SIG-M5 (cell line): Measurements from ENCODE around the gene TLK2.
"Not testable (repeated sequence)": the region's sequence is repeated elsewhere in the genome, so short reads cannot be mapped to it uniquely, and the experiment has no call there.

ENCODE experiments used
- DNase-seq: peaks from one replicate; lab custom pipeline; 2025; lab: John Stamatoyannopoulos, UW

Gene TLK2

GRCh38 chr17:62478424-62478879 lies at the start of gene TLK2:
Gene TLK2 (plus strand): TSS chr17:62478825. CDS start chr17:62481126, 2,301 bp downstream.
- DNase-seq, result no peak

DNA sequence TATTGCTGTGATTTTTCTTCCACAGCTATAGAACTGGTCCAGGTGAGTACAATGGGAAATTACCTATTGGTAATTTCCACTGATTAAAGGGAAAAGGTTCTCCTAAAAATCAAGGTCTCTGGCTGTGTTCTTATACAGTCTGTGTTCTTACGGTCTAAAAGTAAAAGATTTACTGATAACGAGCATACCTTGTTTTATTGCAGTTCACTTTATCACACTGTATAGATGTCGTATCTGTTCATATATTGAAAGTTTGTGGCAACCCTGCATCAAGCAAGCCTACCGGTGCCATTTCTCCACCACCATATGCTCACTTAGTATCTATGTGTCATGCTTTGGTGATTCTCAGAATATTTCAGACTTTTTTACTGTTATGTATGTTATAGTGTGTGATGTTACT lies 43.4 kb upstream of the TLK2 start:
- DNase-seq, result not testable (repeated sequence)

DNA sequence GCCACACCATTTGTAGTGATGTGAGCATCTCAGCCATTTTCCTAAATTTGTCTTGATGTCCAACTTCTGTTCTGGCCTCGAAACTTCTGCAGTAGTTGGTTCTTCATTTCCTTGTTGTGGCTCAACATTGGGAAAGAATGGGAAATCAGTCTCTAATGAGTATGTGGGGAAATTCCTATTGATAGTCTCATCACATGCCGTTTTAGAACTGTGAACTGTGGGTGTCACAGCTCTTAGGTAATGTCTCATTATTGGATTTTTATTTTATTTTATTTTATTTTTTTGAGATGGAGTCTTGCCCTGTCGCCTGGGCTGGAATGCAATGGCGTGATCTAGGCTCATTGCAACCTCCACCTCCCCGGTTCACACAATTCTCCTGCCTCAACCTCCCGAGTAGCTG lies 37.4 kb upstream of the TLK2 start:
- DNase-seq, result not testable (repeated sequence)

GRCh38 chr17:62444063-62444462 lies 34.6 kb upstream of the TLK2 start:
- no peak for DNase-seq

GRCh38 chr17:62445791-62446190 lies 32.8 kb upstream of the TLK2 start:
- not testable (repeated sequence) for DNase-seq

GRCh38 chr17:62452195-62452594 lies 26.4 kb upstream of the TLK2 start:
- not testable (repeated sequence) for DNase-seq

DNA sequence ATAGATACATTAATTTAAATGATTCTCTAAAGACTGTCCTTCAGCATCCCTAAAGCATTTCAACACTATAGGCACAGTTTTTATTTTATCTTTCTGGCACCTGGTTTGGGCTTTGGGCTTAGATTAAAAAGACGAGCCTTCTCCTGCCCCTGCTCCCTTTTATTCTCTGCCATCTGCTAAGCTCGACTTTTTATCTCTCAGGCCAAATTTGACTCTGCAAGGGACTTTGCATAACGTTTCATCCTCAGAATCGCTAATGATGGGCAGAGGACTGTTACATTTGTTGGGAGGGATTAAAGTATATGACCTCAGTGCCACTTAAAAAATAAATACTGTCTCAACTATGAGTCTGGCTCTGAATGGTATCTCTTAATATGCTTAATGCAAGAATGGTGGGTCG lies 25.6 kb upstream of the TLK2 start:
- DNase-seq, result not testable (repeated sequence)

DNA sequence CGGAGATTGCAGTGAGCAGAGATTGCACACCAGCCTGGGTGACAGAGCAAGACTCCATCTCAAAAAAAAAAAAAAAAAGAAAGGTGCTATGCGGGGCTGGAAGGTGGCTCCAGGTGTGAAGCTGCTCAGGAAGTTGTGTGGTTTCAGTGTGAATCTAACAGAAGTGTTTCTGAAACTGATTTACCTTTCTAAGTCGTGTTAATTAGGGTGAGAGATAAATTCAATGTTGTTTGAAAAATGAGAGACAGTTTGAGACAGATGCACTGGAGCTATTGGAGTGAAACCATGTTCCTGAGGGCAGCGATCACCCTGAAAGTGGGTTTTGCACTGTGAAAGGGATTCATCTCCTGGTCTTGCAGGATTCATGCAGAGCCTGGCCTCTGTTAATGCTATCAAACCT lies 25.0 kb upstream of the TLK2 start:
- not testable (repeated sequence) for DNase-seq

DNA sequence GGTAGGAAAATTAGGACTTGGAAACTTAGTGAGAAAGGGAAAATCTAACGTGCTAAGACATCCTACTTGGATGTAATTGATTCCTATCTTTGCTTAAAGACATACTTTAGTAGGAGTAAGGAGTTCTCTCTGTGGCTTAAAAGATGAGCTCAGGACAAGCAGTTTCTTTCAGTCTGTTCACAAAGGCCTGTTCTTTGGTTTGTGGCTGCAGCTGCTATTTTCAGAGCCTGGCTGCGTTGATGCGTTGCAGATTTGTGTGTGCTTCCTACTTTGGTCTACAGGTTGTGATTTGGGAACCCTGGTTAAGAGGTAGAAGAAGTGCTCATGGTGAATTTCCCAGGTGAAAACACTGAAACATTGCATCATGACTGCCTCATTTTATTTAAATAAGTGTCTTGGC lies 24.5 kb upstream of the TLK2 start:
- not testable (repeated sequence) for DNase-seq

DNA sequence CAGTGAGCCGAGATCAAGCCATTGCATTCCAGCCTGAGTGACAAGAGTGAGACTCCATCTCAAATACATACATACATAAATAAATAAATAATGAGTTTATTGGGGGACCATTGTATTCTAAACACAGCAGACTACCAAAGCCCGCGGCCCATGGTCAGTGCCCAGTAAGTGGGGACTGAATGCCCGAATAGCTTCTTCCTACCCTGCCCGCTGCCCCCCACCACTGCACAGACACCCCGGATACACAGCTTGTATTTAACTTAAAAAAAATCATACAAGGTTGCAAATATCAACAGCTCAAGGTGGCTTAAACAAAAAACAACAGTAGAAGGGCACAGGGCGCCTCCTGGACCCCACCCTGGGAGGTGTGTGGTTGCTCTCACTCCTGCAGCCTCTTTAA lies 22.6 kb upstream of the TLK2 start:
- DNase-seq, result no peak

DNA sequence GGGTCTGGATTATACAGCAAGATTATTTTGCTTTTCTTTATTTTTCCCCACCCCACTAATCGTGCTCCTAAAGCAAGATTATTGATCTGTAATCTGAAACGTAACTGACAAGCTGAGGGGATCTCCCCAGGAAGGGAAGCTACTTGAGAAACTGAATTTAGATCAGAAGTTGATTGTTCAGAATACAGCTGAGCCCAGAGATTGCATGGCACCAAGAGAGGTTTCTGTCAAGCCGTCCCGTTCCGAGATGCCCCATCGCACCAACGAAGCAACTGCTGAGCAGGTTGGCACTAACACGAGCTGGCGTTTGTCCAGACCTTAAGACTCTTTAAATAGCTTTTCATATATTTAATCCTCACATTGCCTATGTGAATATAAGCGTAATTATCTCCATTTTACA lies 20.1 kb upstream of the TLK2 start:
- not testable (repeated sequence) for DNase-seq

DNA sequence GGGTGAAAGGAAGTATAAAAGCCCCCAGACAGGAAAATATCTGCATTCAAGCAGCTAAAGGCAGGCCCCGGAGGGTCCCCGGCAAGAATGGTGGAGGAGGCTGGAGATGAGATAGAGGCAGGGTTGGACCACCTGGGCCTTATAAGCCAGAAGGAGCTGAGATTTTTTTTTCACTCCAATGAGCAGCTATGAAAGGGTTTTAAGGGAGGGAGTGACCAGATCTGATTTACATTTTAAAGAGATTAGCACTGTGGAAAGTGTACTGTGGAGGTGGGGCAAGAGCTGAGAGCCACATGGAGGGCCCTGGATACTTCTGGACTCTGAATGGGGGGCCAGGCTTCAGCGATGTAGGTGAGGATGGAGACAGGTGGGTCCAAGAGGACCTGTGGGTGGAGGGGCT lies 14.2 kb upstream of the TLK2 start:
- not testable (repeated sequence) for DNase-seq

- not testable (repeated sequence) for DNase-seq
Observed at GRCh38 chr17:62465271-62465670, 13.4 kb upstream of the TLK2 start.

- DNase-seq, result not testable (repeated sequence)
Observed at GRCh38 chr17:62470666-62471379, 7.8 kb upstream of the TLK2 start.

DNA sequence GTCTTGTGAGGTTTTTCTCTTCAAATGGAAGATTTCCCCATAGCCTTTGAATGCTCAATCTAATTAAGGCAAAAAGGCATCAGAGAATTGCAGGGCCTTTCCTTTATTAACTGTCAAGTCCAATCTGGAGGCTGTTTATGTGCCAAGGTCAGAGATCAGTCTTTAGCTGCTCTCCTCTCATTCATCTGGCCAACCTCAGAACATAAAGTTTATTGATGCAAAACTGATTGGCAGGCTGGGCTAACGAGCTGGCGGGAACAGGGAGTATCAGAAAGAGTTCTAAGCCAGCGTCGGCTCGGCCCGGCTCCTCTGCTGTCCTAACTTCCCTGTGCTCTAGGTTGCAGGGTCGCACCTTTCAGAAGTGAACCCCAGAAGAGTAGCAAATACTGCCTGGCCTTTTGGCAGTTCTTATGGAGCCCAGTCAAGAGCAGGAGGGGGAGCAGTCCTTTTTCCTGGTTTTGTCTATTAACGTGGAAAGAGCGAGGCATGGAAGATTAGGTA lies 7.2 kb upstream of the TLK2 start:
- not testable (repeated sequence) for DNase-seq

DNA sequence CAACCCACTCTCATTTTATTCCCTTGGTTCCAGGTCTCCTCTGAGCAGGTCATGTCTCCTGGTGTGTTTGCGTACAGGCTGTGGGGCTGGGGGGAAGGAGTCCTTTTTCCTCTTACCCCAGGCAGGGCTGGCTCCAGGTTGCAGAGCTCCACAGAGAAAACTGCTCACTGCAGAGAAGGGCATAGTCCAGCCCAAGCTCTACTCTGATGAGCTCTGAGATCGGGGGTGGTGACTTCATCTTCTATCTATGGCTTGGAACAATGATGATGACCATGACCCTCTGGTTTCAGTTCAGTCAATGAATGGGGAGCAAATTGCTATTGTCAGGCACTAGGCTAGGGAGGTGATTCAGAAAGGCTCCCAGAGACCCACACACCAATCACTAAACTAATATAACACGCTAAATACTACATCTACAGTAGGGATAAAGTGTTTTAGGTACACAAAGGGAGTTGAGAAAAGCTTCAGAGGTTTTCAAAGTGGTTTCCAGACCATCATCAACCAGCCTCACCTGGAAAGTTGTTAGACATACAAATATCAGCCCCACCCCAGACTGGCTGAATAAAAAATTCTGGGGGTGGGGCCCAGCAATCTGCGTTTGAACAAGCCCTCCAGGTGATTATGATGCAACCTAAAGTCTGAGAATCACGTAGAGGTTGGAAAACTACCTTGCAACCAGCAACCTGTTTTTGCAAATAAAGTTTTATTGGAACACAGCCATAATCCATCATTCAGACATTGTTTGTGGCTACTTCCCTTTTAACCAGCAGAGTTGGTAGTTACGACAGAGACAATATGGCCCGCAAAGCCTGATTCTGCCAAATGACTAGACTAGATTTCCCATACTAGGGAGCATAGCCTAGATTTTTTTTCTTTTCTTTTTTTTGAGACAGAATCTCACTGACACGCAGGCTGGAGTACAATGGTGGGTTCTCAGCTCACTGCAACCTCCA lies 5.3 kb upstream of the TLK2 start:
- not testable (repeated sequence) for DNase-seq

DNA sequence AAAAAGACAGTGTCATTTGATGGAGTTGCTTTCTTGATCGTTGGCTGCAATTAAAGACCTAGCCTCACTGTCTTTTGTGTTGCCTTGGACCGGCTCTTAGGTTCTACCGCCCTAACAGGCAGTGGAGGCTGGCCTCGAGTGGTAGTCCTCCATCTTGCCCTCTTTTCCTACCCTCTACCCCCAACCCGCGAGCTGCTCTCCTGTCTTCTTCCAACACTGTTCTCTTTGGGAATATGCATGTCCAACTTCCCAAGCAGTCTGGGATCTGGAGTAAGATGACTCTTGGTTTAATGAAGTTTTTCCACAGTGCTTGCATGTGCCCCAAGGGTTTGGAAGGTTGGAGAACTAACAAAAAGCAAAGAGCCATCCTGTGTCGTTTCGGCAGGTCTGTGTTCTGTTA lies 1.5 kb upstream of the TLK2 start:
- not testable (repeated sequence) for DNase-seq

GRCh38 chr17:62477718-62478408 lies 762 bp upstream of the TLK2 start:
- DNase-seq, result not testable (repeated sequence)

GRCh38 chr17:62478880-62479638 lies 434 bp downstream of the TLK2 start:
- DNase-seq, result not testable (repeated sequence)

- not testable (repeated sequence) for DNase-seq
Observed at GRCh38 chr17:62479639-62480258, 1.1 kb downstream of the TLK2 start.

GRCh38 chr17:62482553-62482952 lies 3.9 kb downstream of the TLK2 start:
- DNase-seq, result not testable (repeated sequence)
